Activated T-cell treated with anti-CD3 and anti-CD28 coated beads for 48 hours (primary cell): Measurements from ENCODE around the gene PNMA6E.

Experiments used
- DNase-seq: peaks from one replicate; pipeline ENCODE4 v3.0.0-alpha.2; 2020; ENCODE audit warnings: low read depth

Gene PNMA6E

DNA sequence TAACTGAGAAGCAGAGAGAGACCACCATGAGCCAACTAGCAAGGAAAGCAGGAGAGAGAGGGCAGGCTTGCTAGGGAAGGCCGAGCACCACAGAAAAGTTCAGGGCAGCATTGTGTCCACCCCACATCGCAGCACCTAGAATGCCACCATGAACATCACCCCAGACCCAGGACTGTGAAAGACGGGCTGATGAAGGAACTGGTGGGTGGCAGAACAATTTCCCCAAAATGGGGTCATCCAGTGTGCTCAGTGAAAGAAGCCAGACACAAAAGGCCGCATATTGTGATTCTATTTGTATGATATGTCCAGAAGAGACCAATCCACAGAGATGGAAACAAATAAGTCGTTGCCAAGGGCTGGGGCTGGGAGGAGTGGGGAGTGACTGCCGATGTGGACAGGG is 16.8 kb downstream of the PNMA6E start:
- DNase-seq = no peak

DNA sequence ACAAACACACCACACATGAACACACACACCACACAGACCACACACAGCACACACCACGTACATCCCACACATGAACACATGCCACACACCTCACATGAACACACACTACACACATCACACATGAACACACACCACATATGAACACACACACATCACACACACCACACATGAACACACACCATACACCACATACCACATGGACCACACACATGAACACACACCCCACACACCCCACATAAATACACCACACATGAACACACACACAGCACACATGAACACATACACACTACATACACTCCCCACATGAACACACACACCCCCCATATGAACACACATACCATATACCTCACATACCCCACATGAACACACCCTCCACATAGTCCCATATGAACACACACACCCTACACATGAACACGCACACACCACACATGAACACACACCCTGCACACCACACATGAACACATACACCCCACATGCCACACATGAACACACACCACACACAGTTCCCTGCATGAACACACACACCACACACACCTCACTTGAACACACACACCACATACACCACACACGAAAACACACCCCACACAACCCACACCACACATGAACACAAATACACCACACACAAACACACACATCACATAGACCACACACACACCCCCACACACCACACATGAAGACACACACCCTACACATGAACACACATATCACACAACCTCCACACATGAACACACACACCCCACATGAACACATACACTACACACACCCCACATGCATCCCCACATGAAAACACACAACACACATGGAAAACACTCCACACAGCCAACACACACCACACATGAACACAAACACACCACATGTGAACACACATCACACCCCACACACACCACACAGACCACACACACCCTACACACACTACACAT is 18.3 kb downstream of the PNMA6E start:
- no peak for DNase-seq

DNA sequence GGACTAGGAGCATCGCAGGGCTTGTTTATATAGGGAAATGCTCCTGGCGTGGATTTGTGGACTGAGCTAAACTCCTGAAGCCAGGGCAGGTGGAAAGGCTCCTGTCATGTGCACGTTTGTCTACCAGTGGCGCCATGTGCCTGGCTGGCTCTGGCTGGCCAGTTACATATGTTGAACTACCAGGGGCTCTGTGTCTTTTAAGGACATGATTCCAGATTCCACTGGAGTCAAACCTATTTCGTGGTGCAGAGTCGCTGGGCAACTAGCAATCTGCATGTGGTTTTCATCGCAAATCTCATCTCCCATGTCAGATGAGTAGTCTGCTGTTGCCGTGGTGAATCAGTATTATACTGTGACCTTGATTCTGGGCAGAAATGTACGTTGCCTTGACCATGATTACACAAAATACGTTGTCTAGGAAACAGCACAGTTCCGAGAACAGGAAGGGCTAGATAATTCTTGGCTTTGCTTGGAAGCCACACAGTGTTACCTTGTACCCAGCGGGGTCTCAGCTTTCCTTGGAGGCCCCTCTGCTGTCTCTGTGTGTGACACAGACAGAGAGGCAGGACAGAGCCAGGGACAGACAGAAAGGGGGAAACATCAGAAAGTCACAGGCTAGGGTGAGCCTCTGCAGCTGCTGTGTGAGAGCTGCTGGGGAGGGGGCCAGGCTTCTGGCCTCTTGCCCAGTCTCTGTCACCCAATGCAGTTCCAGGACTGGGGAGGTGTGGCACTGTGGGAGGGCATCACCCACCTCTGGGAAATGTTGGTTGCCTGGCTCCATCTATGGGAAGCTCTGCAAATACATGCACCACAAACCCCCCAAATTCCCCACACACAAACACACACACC is 19.2 kb downstream of the PNMA6E start:
- DNase-seq = no peak

DNA sequence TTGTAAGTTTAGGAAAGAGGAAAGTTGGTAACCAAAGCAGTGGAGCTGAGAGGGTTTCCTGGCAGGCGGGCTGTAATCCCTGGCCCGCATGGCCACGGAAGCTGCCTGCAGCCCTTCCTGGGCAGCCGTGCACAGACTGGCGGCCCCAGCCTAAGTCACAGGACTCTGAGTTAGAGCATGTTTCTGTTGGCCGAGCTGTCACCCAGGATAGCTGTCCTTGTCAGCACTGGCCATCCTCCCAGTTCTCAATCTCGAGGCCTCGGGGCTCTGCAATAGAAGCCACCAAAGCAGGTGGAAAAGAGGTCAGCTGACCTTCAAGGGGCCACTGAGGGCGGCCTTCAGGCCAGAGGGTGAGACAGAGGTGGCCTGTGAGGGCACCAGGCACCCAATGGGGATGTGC is 20.5 kb downstream of the PNMA6E start:
- DNase-seq = no peak

DNA sequence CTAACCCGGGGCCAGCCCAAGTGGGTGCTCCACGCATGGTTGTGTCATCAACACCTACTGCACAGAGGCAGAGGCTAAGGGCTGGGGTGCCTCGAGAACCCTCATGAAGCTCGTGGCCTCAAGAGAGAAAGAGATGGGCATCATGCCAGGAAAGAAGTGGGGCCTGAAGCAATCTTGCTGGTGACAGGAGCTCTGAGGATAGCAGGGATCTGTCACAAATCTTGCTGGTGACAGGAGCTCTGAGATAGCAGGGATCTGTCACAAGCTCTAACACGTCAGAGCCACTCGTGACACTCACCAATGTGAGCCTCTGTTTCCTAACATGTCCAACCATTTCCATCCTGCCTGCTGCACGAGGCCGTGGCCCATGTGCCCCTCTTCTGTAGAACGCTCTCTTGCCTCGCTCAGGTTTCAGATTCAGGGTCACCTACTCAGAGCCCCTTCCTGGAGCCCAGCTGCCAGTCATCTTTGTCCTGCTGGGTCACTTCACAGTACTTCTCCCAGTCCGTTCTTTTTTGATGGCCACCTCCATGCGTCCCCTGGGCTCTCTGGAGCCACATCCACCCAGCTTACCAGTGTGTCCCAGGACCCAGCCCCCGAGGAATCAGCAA is 21.1 kb downstream of the PNMA6E start:
- no peak for DNase-seq

DNA sequence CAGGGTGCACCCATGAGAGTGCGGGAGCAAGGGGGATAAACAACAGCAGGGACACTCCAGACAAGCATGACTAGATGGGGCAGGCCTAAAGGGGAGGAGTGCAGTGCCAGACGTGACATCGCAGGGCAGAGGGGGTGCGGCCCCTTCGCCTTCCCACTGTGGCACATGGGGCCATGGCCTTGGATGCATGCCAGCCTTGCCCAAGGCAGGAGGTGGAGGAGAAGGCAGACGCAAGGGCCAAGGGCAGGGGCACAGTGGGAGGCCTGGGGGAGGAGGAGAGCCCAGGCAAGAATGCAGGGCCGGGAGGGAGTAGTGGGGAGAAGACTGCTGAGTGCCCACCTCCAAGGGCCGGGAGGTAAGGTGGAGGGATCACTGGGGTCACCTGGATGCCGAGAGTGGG is 21.6 kb downstream of the PNMA6E start:
- no peak for DNase-seq

DNA sequence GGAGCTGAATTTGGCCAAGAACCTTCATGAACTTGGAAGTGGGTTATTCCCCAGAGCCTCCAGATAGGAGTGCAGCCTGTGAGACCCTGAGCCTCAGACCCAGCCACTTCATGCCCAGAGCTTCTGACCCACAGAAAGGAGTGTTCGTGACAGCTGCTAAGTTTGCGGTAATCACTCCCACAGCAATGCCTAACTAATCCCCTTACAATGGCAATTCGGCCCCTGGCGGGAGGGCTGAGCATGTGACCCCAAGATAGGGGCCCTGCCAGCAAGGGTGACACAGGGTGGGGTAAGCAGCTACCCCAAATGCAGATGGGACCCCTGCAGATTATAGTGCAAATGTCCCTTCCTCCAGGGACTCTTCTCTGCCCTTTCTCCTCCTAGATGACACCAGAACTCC is 22.5 kb downstream of the PNMA6E start:
- DNase-seq = no peak

DNA sequence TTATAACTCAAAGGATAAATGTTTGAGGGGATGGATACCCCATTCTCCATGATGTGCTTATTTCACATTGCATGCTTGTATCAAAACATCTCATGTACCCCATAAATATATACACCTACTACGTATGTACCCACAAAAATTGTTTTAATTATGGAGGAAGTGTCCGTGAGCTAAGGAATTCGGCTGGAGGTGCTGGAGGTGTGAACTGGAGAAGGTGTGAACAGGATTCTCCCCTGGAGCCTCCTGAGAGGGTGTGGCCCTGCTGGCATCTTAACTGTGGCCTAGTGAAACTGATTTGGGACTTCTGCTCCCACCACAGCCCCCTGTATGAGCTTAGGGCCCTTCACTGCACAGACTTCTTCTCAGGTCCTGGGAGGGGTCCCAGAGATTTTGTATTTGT is 23.4 kb downstream of the PNMA6E start:
- DNase-seq = no peak

DNA sequence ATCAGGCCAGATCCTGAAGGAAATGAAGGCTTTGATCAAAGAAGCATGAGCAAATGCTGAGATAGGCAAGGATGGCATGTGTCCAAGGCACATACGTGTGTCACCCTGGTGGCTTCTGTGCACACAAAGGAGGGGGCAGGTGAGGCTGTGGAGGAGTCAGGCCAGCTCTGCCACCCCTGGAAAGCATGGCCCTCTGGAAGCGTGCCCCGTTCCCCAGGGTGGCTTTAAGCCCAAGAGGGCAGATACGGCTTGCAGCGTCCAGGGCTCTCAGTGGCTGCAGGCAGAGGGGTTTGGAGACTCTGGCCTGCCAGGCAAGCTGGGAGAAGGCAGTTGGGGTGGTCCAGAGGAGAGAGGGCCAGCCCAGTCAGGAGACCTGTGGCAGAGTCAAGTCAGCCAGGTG is 25.6 kb downstream of the PNMA6E start:
- no peak for DNase-seq

DNA sequence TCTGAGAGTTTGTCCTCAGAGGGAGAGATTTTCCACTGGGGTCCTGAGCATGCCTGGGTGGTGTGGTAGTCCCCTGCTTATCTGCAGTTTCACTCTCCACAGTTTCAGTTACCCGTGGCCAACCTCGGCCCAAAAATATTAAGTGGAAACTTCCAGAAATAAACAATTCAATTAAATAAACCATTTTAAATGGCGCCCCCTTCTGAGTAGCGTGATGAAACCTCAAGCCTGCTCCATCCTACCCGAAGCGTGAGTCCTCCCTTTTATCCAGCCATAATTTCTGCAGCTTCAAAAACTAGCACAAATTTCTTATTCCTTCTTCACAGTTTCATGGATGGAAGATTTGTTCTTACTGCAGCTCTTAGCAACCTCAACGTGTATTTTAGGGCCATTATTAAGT is 26.7 kb downstream of the PNMA6E start:
- DNase-seq = no peak

DNA sequence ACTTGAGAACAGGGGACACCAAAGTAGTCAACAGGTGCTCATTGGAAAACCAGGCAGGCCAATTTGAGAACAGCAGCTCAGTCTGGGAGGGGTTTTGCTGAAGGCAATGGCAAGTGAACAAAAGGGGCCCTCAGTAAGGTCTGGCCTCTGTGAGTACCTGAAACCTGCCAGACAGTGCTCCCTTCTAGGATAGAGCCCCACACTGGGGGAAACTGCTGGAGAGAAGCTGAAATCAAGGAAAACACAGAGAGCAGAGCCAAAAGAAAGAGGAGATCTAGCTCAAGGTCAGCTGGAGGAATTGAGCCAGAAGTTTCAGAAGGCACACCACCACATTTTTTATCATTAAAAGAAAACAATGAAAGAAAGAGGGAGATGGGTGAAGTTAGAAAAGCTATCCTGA is 28.2 kb downstream of the PNMA6E start:
- no peak for DNase-seq

DNA sequence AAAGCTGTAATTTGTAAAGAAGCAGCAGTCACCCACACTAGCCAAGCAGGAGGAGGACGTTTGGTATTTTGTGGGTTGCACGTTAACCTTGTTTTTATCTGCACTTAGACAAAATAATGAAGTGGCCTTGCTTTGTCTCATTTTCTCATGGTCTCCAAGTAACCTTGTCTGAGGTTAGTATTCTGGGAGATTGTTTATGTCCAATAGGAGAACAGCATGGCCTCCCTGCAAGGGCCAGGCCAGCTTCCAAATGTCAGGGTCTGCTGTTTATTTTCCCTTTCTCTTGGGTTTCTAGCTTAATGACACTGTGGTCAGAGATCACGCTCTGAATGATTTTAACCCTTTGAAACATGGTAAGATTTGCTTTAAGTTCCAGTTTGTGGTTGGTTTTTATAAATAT is 29.9 kb downstream of the PNMA6E start:
- DNase-seq = no peak

DNA sequence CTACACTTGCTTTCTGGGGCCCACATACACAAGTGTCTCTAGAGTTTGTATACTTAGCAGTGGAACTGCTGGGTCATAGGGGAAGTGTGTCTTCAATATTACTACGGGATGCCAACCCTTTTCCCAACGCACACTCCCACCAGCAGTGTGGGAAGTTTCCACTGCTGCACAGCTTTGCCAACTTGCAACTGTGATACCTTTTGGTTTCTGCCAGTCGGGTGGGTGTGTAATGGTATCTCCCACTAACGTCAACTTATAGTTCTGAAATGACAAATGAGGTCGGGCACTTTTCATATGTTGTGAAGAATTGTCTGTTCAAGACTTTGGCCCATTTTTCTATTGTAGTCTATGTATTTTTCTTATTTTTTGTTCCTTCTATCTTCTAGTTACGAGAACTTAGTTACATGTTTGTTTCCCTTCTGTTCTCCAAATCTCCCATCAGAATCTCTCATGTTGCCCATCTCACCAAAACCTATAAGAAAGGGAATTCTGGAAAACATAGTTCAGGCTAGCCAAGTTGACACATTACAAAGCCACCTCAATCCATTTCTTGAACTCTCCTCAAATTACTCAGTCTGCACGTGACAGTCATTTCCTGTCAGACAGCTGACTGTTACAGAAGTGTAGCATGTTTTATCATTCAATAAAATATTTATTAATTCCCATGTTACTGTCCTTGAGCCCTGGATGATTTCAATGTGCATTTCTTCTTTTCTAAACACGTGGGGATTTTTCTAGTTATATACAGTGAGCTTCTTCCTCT is 30.7 kb downstream of the PNMA6E start:
- DNase-seq = no peak

DNA sequence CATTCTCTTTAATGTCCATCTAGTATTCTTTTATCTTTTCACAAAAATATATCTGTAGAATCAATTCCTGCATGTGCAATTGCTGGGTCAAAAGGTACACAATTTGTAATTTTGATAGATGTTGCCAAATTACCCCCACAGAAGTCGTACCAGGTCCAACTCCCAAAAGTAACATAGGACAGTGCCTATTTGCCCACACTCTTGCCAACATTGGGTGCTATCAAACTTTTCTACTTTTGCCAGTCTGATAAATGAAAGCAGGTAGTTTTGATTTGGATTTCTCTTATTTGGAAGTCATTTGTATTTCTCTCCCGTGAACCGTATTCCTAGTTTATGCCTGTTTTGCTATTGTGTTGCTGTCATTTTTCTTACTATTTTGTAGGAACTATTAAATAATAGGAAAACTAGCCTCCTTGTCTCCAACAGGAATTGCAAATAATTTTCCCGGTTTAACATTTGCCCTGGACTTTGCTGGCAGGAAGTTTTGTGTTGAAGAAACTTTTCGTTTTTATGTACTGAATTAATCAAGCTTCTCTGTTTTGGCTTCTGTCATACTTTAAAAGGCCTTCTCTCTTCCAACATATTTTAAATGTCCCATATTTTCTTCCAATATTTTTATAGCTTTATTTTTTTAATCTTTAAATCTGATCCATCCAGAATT is 34.1 kb downstream of the PNMA6E start:
- no peak for DNase-seq

DNA sequence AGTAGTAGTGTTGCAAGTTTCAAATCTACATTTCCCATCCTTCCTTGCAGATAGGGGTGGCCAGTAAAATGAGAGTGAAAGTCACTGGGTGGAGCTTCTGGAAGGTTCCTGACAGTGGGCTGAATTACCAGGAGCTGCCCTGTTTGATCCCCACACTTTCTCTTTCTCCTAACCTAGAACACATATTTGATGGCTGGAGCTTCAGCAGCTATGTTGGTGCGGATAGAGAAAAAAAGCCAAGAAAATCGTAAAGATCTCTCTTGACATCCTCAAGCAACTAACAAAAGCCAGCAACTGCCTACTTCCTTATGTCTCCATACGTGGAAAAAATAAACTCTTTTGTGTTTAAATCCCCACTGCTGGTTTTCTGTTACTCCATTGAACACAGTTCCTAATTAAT is 35.0 kb downstream of the PNMA6E start:
- DNase-seq = no peak

DNA sequence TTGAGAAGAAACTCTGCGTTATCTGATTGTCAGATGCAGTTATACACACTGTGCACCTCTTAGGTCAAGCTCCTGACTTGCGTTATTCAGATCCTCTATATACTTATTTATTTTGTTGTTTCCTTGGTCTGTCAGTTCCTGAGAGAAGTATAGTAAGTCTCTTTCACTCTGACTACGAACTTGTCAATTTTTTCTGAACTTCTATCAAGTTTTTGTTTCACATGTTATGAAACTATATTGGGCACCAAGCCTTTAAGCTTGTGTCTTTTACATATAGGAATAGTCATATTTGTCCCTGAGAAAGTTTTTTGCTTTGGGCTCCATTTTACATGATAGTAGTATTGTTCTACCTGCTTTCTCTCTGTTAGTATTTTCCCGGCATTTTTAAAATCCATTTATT is 35.5 kb downstream of the PNMA6E start:
- DNase-seq = no peak

DNA sequence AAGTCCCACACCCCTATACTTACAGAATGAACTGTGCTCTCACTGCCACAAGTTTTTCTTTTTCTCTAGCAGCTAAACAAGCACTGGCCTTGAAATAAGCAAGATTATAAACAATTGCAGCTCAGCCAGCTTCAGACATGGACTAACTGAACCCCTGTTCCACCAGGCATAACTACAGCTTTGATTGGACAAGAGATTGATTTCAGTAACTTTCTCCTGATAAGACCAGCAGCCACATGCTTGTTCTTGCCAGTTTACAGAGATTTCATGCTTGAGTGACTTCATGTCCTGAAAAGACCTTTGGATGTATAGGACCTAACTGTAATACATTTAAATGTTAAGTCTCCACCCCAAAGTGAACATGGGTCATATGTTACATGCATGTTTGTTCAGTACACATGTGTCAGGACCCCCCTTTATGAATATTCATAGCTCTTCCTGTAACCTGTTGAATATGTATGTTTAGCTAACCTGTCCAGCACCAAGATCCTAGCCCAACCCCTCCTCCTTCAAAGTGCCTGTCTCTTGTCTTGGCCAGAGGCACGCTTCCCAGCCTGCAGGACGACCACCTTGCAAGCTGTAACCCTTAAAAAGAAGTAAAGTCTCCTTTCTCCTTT is 39.3 kb downstream of the PNMA6E start:
- no peak for DNase-seq

DNA sequence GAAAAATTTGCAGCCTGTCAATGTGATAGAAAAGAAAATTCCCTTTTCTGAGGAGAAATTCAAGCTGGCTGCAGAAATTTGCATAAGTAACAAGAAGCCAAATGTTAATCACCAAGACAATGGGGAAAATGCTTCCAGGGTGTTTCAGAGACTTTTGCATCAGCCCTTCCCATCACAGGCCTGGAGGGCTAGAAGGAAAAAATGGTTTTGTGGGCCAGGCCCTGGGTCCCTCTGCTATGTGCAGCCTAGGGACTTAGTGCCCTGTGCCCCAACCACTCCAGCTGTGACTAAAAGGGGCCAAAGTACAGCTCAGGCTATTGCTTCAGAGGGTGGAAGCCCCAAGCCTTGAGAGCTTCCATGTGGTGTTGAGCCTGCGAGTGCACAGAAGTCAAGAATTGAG is 43.3 kb downstream of the PNMA6E start:
- DNase-seq = no peak

DNA sequence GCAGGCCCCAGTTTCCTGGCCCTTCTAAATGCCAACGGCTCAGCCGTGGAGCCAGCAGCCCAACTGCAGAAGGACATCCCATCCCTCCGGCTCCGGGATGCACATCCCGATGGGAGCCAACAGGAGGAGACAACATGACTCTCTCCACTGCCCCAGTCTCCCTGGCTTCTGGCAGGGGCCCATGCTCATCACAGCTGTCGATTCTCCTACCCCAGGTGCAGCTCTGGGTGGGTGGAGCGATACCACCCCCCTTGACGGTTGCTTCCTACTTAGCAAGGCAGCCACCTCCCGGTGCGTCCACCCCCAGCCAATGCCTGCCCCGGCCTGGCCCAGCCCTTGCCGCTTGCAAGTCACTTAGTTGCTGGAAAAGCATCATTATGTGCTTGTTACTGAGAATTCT is 47.7 kb downstream of the PNMA6E start:
- no peak for DNase-seq

DNA sequence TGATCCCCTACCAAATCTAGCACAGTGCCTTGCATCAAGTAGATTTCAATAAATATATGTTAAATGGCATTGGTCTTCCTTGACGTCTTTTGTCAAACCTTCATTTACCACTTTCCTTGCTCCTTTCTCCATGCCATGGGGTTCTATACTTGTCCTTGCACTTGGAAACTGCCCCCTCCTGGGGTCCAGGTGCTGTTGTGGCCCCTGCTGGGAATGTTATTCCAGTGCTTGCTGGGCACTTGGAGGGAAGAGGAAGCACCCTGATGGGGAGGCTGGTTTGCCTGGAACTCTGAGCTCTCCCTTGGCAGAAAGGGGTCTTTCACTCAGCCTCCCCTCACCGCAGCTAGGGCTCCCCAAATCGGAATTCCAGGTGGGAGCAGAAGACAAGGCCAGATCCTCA is 48.3 kb downstream of the PNMA6E start:
- DNase-seq = no peak

DNA sequence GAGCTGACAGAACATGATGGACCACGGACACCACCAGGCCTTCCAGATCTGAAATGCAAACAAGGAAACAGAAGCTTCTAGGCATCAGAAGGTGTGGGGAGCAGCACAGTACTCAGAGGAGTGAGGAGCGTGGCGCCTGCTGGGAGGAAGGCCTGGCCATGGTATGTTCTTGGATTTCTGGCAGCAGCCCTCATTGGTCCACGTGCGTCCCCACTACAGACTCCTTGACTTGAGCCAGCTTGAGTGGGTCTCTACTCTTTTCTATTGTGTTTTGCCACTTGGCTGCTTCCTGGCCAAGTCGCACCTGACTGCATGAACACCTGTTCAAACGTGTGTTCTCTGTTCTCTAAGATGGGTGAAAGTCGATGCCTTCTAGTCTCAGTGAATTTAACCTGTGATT is 49.2 kb downstream of the PNMA6E start:
- no peak for DNase-seq
